Activated T-cell treated with anti-CD3 and anti-CD28 coated beads, Interleukin-2, amount 50 U/mL, for 1 hour (primary cell): Measurements from ENCODE around the gene MYRFL.

Experiments
- DNase-seq: peaks from one replicate; pipeline ENCODE4 v3.0.0-alpha.2; 2020

The MYRFL gene

GRCh38 chr12:69900720-69901131 lies 75.7 kb downstream of the MYRFL start:
- peak; percentile 41 for DNase-seq

GRCh38 chr12:69901221-69901905 lies 76.3 kb downstream of the MYRFL start:
- DNase-seq: no peak

GRCh38 chr12:69903548-69903947 lies 78.5 kb downstream of the MYRFL start:
- DNase-seq: no peak

- DNase-seq: no peak
Observed at GRCh38 chr12:69904777-69905176, 79.8 kb downstream of the MYRFL start.

GRCh38 chr12:69905801-69906200 lies 80.8 kb downstream of the MYRFL start:
- DNase-seq: no peak

- no peak for DNase-seq
Observed at GRCh38 chr12:69906411-69907216, 81.6 kb downstream of the MYRFL start.

- DNase-seq: no peak
Observed at GRCh38 chr12:69908203-69908602, 83.2 kb downstream of the MYRFL start.

GRCh38 chr12:69910694-69911093 lies 85.7 kb downstream of the MYRFL start:
- no peak for DNase-seq

- no peak for DNase-seq
Observed at GRCh38 chr12:69913526-69913925, 88.5 kb downstream of the MYRFL start.

GRCh38 chr12:69915964-69916363 lies 90.9 kb downstream of the MYRFL start:
- DNase-seq: no peak

GRCh38 chr12:69916544-69917235 lies 91.7 kb downstream of the MYRFL start:
- no peak for DNase-seq

- DNase-seq: no peak
Observed at GRCh38 chr12:69918287-69918686, 93.3 kb downstream of the MYRFL start.

GRCh38 chr12:69919495-69919894 lies 94.5 kb downstream of the MYRFL start:
- DNase-seq: no peak

- no peak for DNase-seq
Observed at GRCh38 chr12:69921831-69922230, 96.8 kb downstream of the MYRFL start.

- DNase-seq: no peak
Observed at GRCh38 chr12:69922999-69923398, 98.0 kb downstream of the MYRFL start.

- no peak for DNase-seq
Observed at GRCh38 chr12:69925291-69925690, 100.3 kb downstream of the MYRFL start.

- DNase-seq: no peak
Observed at GRCh38 chr12:69927164-69927563, 102.1 kb downstream of the MYRFL start.

- DNase-seq: no peak
Observed at GRCh38 chr12:69929125-69929524, 104.1 kb downstream of the MYRFL start.

- no peak for DNase-seq
Observed at GRCh38 chr12:69929531-69929930, 104.5 kb downstream of the MYRFL start.

- DNase-seq: no peak
Observed at GRCh38 chr12:69931569-69931968, 106.5 kb downstream of the MYRFL start.

GRCh38 chr12:69932154-69932553 lies 107.1 kb downstream of the MYRFL start:
- DNase-seq: no peak

GRCh38 chr12:69932676-69933552 lies 107.9 kb downstream of the MYRFL start:
- DNase-seq: no peak

- no peak for DNase-seq
Observed at GRCh38 chr12:69934011-69934410, 109.0 kb downstream of the MYRFL start.
